NT2/D1 (cell line): Measurements from ENCODE around the gene STX17.

Experiments used
- SUZ12 ChIP-seq: IDR thresholded peaks from 2 replicates; pipeline ENCODE4 v1.6.1; 2011; ENCODE audit not compliant: insufficient read length, insufficient read depth; ENCODE audit errors: extremely low read depth
- YY1 ChIP-seq: IDR thresholded peaks from 2 replicates; pipeline ENCODE4 v1.6.1; 2011; ENCODE audit not compliant: insufficient read length, insufficient read depth
- ZNF274 ChIP-seq: IDR thresholded peaks from 2 replicates; pipeline ENCODE4 v1.6.1; 2011; ENCODE audit warnings: mild to moderate bottlenecking, low read depth, low read length

DNA sequence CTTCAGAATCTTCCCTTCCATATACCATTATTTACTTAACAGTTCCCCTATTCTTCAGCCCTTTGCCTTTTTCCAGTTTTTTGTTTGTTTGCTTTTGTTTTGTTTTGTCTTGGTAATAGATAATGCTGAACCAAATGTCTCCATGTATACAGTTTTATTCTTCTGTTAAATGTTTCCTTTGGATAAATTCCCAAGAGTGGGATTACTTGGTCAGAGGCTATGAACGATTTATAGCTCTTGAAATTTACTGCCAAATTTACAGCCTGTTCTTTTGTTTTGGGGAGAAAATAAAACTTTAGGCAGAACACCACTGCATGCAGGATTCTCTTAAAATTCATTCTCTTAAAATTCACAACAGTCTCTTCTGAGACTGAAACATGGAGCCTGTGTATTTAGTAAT lies 46.2 kb upstream of the STX17 start:
- no peak for TF ChIP-seq ZNF274
- TF ChIP-seq SUZ12: no peak
- TF ChIP-seq YY1: no peak
